Smooth muscle cell (in vitro differentiated cells): ENCODE data around the gene KLRD1. TPM values are rescaled to one million over a fixed set of nuclear protein-coding genes. Genes with fewer than 3 reads are reported as not detected.

Experiments
- DNase-seq: peaks from one replicate; lab custom pipeline; 2025; ENCODE audit not compliant: unreplicated experiment; lab: John Stamatoyannopoulos, UW
- H2AFZ ChIP-seq: fragments of 200-600 bp; sonication (generic); 2 replicates; pipeline ENCODE4 v1.6.0; 2016; ENCODE audit warnings: antibody characterized with exemption, low read depth, mild to moderate bottlenecking
- H3F3A ChIP-seq: fragments of 200-600 bp; sonication (generic); 2 replicates; pipeline ENCODE4 v1.6.0; 2017; ENCODE audit warnings: antibody characterized with exemption, low read depth
- H3K27ac ChIP-seq: fragments of 200-600 bp; sonication (generic); 2 replicates; pipeline ENCODE4 v1.5.1; 2016; ENCODE audit warnings: low read depth, mild to moderate bottlenecking
- H3K27me3 ChIP-seq: fragments of 200-600 bp; sonication (generic); 2 replicates; pipeline ENCODE4 v1.6.1; 2016; ENCODE audit warnings: low read depth, mild to moderate bottlenecking
- H3K36me3 ChIP-seq: fragments of 200-600 bp; sonication (generic); 2 replicates; pipeline ENCODE4 v1.5.1; 2016; ENCODE audit warnings: low read depth
- H3K4me1 ChIP-seq: fragments of 200-600 bp; sonication (generic); 2 replicates; pipeline ENCODE4 v1.5.1; 2016; ENCODE audit warnings: low read depth
- H3K4me2 ChIP-seq: fragments of 200-600 bp; sonication (generic); 2 replicates; pipeline ENCODE4 v1.6.0; 2016; ENCODE audit warnings: mild to moderate bottlenecking
- H3K4me3 ChIP-seq: fragments of 200-600 bp; sonication (generic); 2 replicates; pipeline ENCODE4 v1.5.1; 2016; ENCODE audit warnings: mild to moderate bottlenecking
- H3K79me2 ChIP-seq: fragments of 200-600 bp; sonication (generic); 2 replicates; pipeline ENCODE4 v1.6.0; 2016; ENCODE audit warnings: low read depth, mild to moderate bottlenecking
- H3K9ac ChIP-seq: fragments of 200-600 bp; sonication (generic); 2 replicates; pipeline ENCODE4 v1.6.0; 2016; ENCODE audit warnings: low read depth
- H3K9me3 ChIP-seq: fragments of 200-600 bp; sonication (generic); replicated peaks from 2 replicates; pipeline ENCODE4 v1.5.1; 2016; ENCODE audit warnings: low read depth
- H4K20me1 ChIP-seq: fragments of 200-600 bp; sonication (generic); 2 replicates; pipeline ENCODE4 v1.6.0; 2016; ENCODE audit warnings: low read depth
- WGBS: methylation state at CpG from one replicate; pipeline ENCODE4 v1.1.7; 2016; ENCODE audit warnings: low lambda C conversion rate; 5-methylcytosine and 5-hydroxymethylcytosine counted together
- polyA plus RNA-seq: library from polyadenylated mRNA; unstranded; fragments of >200 nt; fragmentation: Nextera tagmentation; extraction: Ambion mirVana; gene quantifications from 2 replicates; pipeline ENCODE4 v1.2.1, GENCODE V29; 2016
- total RNA-seq: library from RNA; depleted of rRNA; stranded (reverse); fragments of >200 nt; gene quantifications from 2 replicates; pipeline ENCODE4 v1.2.3, GENCODE V29; 2014
- TF ChIP-seq, protein P1 (sequence below): fragments of 200-600 bp; sonication (generic); IDR thresholded peaks from 2 replicates; pipeline ENCODE4 v1.5.1; 2017; ENCODE audit warnings: borderline replicate concordance, mild to moderate bottlenecking, antibody characterized with exemption; ENCODE audit not compliant: insufficient read depth, poor library complexity, severe bottlenecking

The KLRD1 gene
- total and polyA plus RNA-seq, 2 experiments from 2014 or later = 0.09 to 0.18 TPM

DNA sequence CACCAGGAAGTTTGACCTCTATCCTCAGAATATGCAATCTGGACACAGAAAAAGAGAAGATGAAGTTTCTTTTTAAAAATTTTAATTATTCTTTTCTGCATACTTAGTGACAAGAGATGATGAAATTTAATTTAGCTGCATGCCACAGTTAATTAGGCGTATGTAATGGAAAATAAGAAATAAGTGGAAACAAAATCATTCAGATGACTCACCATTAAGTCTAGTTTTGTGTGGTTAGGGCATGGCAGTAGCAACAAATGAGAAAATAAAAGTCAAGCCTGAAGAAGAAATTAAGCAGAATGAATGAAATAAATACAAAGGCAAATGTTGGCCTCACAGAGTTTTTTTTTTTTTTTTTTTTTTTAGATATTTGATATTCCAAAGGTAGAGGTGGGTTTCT lies 30.9 kb upstream of the KLRD1 start:
- 92% methylated on average over 1 of the region's 1 CpG for WGBS
- no peaks in the 10 kb centered on the region for H4K20me1 ChIP-seq
- no peaks in the 10 kb centered on the region for H3K36me3 ChIP-seq
- H3K79me2 ChIP-seq = no peaks in the 10 kb centered on the region
- no peak overlapping the region for H3K4me3 ChIP-seq
- no peak overlapping the region for H3K27ac ChIP-seq
- H3K4me1 ChIP-seq = no peaks in the 10 kb centered on the region
- TF ChIP-seq, protein P1, sequence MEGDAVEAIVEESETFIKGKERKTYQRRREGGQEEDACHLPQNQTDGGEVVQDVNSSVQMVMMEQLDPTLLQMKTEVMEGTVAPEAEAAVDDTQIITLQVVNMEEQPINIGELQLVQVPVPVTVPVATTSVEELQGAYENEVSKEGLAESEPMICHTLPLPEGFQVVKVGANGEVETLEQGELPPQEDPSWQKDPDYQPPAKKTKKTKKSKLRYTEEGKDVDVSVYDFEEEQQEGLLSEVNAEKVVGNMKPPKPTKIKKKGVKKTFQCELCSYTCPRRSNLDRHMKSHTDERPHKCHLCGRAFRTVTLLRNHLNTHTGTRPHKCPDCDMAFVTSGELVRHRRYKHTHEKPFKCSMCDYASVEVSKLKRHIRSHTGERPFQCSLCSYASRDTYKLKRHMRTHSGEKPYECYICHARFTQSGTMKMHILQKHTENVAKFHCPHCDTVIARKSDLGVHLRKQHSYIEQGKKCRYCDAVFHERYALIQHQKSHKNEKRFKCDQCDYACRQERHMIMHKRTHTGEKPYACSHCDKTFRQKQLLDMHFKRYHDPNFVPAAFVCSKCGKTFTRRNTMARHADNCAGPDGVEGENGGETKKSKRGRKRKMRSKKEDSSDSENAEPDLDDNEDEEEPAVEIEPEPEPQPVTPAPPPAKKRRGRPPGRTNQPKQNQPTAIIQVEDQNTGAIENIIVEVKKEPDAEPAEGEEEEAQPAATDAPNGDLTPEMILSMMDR = no peak
- H3K4me2 ChIP-seq = no peak overlapping the region
- H3K9me3 ChIP-seq = no peaks in the 10 kb centered on the region
- H3F3A ChIP-seq = no peaks in the 10 kb centered on the region
- H3K27me3 ChIP-seq = no peaks in the 10 kb centered on the region
- no peak for DNase-seq
- H3K9ac ChIP-seq = no peak overlapping the region
- H2AFZ ChIP-seq = no peak overlapping the region

GRCh38 chr12:10278104-10278503 lies 29.6 kb upstream of the KLRD1 start:
- no peak for DNase-seq
- H3K9me3 ChIP-seq = no peaks in the 10 kb centered on the region
- H3K27me3 ChIP-seq = no peaks in the 10 kb centered on the region
- H2AFZ ChIP-seq = no peak overlapping the region
- no peaks in the 10 kb centered on the region for H3K79me2 ChIP-seq
- H3K4me1 ChIP-seq = no peaks in the 10 kb centered on the region
- 93% methylated on average over 2 of the region's 2 CpGs for WGBS
- no peaks in the 10 kb centered on the region for H4K20me1 ChIP-seq
- no peak overlapping the region for H3K4me2 ChIP-seq
- H3K36me3 ChIP-seq = no peaks in the 10 kb centered on the region
- TF ChIP-seq, protein P1 = no peak
- no peak overlapping the region for H3K27ac ChIP-seq
- H3K9ac ChIP-seq = no peak overlapping the region
- no peaks in the 10 kb centered on the region for H3F3A ChIP-seq
- no peak overlapping the region for H3K4me3 ChIP-seq

DNA sequence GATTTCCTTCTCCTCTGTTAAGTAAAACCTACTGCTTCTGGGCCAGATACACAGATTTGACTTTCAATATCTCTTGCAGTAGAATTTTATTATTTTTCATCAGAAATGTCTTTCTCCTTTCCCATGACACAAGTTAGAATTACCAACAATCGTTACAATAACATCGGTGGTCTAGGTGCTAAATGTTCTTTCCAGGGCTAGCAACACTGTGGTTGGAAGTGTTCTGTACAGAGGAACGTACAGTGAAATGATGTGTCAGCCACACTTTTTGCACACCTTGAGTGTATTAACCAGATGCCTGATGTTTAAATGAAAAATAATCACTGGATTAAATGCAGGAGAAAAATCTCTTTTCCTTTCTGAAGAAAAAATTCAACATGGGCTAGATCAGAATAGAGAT lies 27.7 kb upstream of the KLRD1 start:
- H3K27me3 ChIP-seq = no peaks in the 10 kb centered on the region
- no peaks in the 10 kb centered on the region for H4K20me1 ChIP-seq
- H3K27ac ChIP-seq = no peak overlapping the region
- WGBS = 97% methylated on average over 3 of the region's 3 CpGs
- no peak for DNase-seq
- no peaks in the 10 kb centered on the region for H3K9me3 ChIP-seq
- H3K4me3 ChIP-seq = no peak overlapping the region
- no peak overlapping the region for H2AFZ ChIP-seq
- no peak overlapping the region for H3K4me2 ChIP-seq
- no peaks in the 10 kb centered on the region for H3K4me1 ChIP-seq
- H3K79me2 ChIP-seq = no peaks in the 10 kb centered on the region
- no peaks in the 10 kb centered on the region for H3K36me3 ChIP-seq
- no peaks in the 10 kb centered on the region for H3F3A ChIP-seq
- TF ChIP-seq, protein P1 = no peak
- no peak overlapping the region for H3K9ac ChIP-seq

- Histone ChIP-seq H4K20me1 (no peaks in the 10 kb centered on the region), H3K27ac (no peak overlapping the region), H3K9me3 (no peaks in the 10 kb centered on the region), H3F3A (no peaks in the 10 kb centered on the region), H3K4me3 (no peak overlapping the region), H3K4me2 (no peak overlapping the region), H3K36me3 (no peaks in the 10 kb centered on the region), H2AFZ (no peak overlapping the region), H3K9ac (no peak overlapping the region), H3K4me1 (no peaks in the 10 kb centered on the region), H3K27me3 (no peaks in the 10 kb centered on the region), H3K79me2 (no peaks in the 10 kb centered on the region)
- 92% methylated on average over 4 of the region's 4 CpGs for WGBS
- TF ChIP-seq, protein P1 = no peak
- no peak for DNase-seq
These were observed 24.6 kb upstream of the KLRD1 start for GRCh38 chr12:10283027-10283426.
